ENCODE measurements around the gene PNISR.
"Not testable (repeated sequence)": the region's sequence is repeated elsewhere in the genome, so short reads cannot be mapped to it uniquely, and the experiment has no call there.

The PNISR gene, protein sequence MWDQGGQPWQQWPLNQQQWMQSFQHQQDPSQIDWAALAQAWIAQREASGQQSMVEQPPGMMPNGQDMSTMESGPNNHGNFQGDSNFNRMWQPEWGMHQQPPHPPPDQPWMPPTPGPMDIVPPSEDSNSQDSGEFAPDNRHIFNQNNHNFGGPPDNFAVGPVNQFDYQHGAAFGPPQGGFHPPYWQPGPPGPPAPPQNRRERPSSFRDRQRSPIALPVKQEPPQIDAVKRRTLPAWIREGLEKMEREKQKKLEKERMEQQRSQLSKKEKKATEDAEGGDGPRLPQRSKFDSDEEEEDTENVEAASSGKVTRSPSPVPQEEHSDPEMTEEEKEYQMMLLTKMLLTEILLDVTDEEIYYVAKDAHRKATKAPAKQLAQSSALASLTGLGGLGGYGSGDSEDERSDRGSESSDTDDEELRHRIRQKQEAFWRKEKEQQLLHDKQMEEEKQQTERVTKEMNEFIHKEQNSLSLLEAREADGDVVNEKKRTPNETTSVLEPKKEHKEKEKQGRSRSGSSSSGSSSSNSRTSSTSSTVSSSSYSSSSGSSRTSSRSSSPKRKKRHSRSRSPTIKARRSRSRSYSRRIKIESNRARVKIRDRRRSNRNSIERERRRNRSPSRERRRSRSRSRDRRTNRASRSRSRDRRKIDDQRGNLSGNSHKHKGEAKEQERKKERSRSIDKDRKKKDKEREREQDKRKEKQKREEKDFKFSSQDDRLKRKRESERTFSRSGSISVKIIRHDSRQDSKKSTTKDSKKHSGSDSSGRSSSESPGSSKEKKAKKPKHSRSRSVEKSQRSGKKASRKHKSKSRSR

DNA sequence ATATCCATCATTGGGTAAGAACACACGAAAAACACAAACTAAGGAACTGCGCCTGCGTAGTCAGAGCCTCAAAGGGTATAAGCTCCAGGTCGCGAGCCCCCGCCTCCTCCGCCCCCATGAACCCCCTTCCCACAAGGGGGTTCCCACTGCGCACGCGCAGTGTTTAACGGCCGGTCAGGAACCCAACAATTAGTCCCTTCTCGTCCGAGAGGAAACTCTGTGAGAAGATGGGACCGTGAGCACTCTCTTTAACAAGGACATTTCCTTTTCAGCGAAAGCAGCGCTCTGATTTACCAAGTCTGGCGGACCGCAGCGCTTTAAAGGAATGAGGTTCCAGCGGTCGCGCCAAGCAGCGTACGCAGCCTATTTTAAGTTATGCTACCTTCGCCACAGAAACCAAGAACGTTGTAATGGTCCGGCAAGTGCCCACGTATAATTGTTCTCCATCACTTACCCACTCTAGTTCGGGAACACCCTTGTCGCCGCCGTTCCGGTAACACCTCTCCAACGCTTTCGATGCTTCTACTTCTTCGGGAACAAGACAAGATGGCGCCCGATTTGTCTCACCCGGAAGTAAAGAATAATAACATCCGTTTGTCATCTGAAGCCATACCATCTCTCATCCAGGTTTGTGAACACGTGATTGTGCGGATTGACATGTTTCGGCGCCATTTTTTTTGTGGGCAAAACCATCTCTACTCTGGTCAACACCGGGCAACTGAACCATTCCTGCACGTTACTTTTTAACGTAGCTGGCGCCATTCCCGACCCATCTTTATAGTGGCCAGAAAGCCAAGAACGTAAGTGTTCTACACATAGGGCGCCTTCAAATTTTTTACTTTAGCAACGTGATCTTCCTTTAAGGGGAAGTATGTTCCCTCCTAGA lies at the start of gene PNISR:
Gene PNISR (minus strand): TSS at position 548 of the 886 bp plus-strand sequence. CDS start 10,649 bp downstream, outside the sequence.
- peak; percentile 97 for DNase-seq

- no peak for DNase-seq
These were observed 48.6 kb upstream of the PNISR start for GRCh38 chr6:99473730-99474129.

GRCh38 chr6:99471638-99472037 lies 46.5 kb upstream of the PNISR start:
- no peak for DNase-seq

- DNase-seq = no peak
These were observed 42.5 kb upstream of the PNISR start for GRCh38 chr6:99467509-99468106.

DNA sequence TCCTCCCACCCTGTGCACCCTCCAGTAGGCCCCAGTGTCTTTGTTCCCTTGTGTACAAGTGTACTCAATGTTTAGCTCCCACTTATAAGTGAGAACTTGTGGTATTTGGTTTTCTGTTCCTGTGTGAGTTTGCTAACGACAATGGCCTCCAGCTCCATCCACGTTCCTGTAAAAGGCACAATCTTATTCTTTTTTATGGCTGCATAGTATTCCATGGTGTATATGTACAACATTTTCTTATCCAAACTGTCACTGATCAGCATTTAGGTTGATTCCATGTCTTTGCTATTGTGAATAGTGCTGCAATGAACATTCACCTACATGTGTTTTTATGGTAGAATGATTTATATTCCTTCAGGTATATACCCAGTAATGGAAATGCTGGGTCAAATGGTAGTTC lies 34.0 kb upstream of the PNISR start:
- DNase-seq = not testable (repeated sequence)

GRCh38 chr6:99458319-99458718 lies 33.2 kb upstream of the PNISR start:
- DNase-seq = no peak

GRCh38 chr6:99446076-99446475 lies 21.0 kb upstream of the PNISR start:
- DNase-seq = no peak

- DNase-seq = no peak
These were observed 9.8 kb upstream of the PNISR start for GRCh38 chr6:99434702-99435530.

- DNase-seq = no peak
These were observed 7.8 kb upstream of the PNISR start for GRCh38 chr6:99432877-99433276.

DNA sequence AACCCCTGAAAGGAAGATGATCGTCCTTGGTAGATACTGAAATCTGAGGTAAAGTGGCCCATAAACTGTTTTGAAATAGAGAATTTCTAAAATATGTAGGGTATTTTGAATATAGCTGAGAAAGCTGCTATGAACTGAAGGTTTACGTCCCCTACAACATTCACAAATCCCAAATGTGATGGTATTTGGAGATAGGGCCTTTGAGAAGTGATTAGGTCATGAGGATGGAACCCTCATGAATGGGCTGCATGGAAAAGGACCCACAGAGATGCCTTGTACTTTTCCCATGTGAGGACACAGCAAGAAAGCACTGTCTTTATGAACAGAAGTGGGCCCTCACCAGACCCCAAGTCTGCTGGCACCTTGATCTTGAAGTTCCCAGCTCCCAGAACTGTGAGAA lies 6.8 kb upstream of the PNISR start:
- no peak for DNase-seq

- no peak for DNase-seq
These were observed 2.9 kb upstream of the PNISR start for GRCh38 chr6:99427988-99428387.

GRCh38 chr6:99426451-99426757 lies 1.3 kb upstream of the PNISR start:
- DNase-seq = no peak

DNA sequence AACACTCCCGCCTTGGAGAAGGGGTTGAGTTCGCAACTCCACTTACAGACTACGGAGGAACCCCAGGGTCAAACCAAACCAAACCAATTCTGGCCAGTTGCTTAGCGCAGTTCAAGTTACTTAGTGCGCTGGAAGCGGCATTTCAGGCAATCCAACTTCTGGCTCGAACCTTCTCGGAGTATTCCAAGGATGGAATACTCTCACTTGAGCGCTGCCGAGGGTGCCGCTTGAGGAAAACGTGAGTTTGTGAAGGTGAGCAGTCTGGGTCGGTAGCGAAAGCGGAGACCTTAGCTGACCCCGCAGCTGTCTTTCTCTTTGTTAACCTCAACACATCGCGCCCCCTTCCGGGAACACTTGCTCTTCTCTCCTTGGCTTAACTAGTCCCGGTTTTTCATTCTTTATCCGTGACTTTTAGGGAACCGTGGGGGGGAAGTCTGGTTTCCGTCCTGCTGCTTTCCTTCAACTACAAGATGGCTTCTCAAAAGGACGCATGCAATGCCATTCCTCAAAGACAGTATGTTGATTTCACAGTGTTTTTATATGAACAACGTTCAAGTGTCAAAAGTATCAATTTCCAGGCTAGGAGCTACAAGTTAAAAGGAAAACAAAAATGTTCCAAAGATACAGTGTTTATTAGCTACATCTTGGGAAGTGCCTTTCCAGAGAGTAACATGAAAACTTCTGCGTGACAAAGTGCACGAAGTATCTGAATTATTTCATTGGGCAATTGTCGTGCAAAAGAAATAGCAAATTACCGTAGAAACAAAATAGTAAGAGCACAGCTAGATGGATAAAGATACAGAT lies 741 bp upstream of the PNISR start:
- DNase-seq = peak; percentile 86

DNA sequence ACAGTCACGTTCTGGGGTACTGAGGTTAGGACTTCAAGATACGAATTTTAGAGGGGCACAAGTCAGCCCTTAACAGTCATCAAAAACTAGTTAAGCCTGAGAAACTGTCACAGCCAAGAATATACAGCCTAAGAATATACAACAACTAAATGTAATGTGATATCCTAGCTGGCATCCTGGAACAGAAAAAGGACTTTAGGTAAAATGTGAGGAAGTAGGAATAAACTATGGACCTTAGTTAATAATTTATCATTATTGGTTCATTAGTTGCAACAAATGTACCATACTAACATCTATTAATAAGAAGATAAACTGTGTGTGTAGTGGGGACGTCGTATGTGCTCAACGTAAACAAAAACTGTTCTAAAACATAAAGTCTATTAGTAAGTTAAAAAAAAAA lies 1.1 kb downstream of the PNISR start:
- no peak for DNase-seq

- no peak for DNase-seq
These were observed 2.2 kb downstream of the PNISR start for GRCh38 chr6:99422912-99423311.

DNA sequence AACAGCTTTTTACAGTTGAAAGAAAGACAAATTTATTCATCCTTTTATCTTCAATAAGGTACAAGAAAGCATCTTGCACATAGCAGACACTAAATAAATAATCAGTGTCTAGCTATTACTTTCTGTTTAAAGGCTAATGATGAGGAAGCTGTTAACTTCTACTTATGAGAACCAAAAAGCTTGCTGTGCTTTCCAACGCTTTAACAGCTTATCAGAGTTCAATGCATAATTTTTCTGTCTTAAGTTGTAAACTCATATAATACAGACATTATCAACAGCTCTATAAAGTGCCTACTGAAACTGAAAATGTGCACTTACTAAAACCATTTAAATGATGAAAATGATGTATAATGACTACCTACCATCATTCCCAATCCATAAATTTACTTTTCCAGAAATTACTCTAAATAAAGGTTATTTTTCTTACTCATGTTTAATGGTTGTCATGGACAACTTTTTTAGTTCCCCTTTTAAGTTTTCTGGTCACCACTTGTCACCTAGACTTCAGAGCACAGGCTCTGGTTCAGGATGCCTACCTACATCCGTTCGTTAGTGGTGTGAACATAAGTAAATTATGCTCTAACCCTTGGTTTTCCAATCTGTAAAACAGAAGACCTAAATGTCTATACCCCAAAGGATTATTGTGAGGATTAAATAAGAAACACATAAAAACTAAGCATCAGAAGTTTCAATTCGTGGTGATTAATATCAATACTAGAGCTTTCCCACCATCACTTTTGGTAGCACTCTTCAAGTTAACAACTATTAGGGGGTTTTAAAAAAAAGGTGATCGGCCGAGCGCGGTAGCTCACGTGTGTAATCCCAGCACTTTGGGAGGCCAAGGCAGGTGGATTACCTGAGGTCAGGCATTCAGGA lies 8.0 kb downstream of the PNISR start:
- DNase-seq = no peak

- DNase-seq = no peak
These were observed 8.9 kb downstream of the PNISR start for GRCh38 chr6:99416226-99416625.

GRCh38 chr6:99415446-99415845 lies 9.7 kb downstream of the PNISR start:
- no peak for DNase-seq

GRCh38 chr6:99412065-99412464 lies 13.0 kb downstream of the PNISR start:
- DNase-seq = no peak

- no peak for DNase-seq
These were observed 15.4 kb downstream of the PNISR start for GRCh38 chr6:99409672-99410071.
